Stimulated activated CD4-positive, alpha-beta T cell treated with anti-CD3 and anti-CD28 coated beads, Interleukin-1b, Interleukin-23, amount 100 ng/mL, for 4 hours (primary cell): Measurements from ENCODE around the gene ZMYND19.
"Not testable (repeated sequence)": the region's sequence is repeated elsewhere in the genome, so short reads cannot be mapped to it uniquely, and the experiment has no call there.

Experiments
- DNase-seq, 2 donors: peaks; one replicate each; pipeline ENCODE4 v3.0.0-alpha.2; 2020; ENCODE audit warnings: low read depth in 2 of 2

The ZMYND19 gene

GRCh38 chr9:137614631-137615386 lies 24.5 kb upstream of the ZMYND19 start:
- DNase-seq: no peak

GRCh38 chr9:137613738-137614523 lies 23.6 kb upstream of the ZMYND19 start:
- DNase-seq: no peak

- DNase-seq: no peak
These were observed 22.9 kb upstream of the ZMYND19 start for GRCh38 chr9:137613259-137613658.

- DNase-seq: no peak
These were observed 22.4 kb upstream of the ZMYND19 start for GRCh38 chr9:137612741-137613142.

- no peak for DNase-seq
These were observed 21.6 kb upstream of the ZMYND19 start for GRCh38 chr9:137611623-137612609.

- no peak for DNase-seq
These were observed 20.6 kb upstream of the ZMYND19 start for GRCh38 chr9:137610944-137611343.

GRCh38 chr9:137607141-137607857 lies 17.0 kb upstream of the ZMYND19 start:
- no peak for DNase-seq

GRCh38 chr9:137606734-137607138 lies 16.4 kb upstream of the ZMYND19 start:
- DNase-seq: no peak

GRCh38 chr9:137606005-137606621 lies 15.8 kb upstream of the ZMYND19 start:
- peak in 1 of 2 donors; percentile 24 for DNase-seq

GRCh38 chr9:137605121-137606004 lies 15.1 kb upstream of the ZMYND19 start, which contains the start of gene ARRDC1:
Gene ARRDC1 (plus strand): TSS chr9:137605686. CDS start chr9:137605718, 32 bp downstream.
- peak; percentile 90 to 93 for DNase-seq

GRCh38 chr9:137604345-137605086 lies 14.2 kb upstream of the ZMYND19 start:
- DNase-seq: no peak

- DNase-seq: no peak
These were observed 13.6 kb upstream of the ZMYND19 start for GRCh38 chr9:137603879-137604278.

- DNase-seq: no peak
These were observed 12.3 kb upstream of the ZMYND19 start for GRCh38 chr9:137602661-137603060.

GRCh38 chr9:137598943-137599342 lies 8.6 kb upstream of the ZMYND19 start:
- DNase-seq: no peak

- DNase-seq: not testable (repeated sequence)
These were observed 6.3 kb upstream of the ZMYND19 start for GRCh38 chr9:137596577-137596976.

- DNase-seq: no peak
These were observed 2.9 kb upstream of the ZMYND19 start for GRCh38 chr9:137593176-137593575.

- no peak for DNase-seq
These were observed 2.5 kb upstream of the ZMYND19 start for GRCh38 chr9:137592767-137593166.

- no peak for DNase-seq
These were observed 216 bp downstream of the ZMYND19 start for GRCh38 chr9:137590123-137590468.
